ENCODE data around the gene SIAH2.

Gene SIAH2

DNA sequence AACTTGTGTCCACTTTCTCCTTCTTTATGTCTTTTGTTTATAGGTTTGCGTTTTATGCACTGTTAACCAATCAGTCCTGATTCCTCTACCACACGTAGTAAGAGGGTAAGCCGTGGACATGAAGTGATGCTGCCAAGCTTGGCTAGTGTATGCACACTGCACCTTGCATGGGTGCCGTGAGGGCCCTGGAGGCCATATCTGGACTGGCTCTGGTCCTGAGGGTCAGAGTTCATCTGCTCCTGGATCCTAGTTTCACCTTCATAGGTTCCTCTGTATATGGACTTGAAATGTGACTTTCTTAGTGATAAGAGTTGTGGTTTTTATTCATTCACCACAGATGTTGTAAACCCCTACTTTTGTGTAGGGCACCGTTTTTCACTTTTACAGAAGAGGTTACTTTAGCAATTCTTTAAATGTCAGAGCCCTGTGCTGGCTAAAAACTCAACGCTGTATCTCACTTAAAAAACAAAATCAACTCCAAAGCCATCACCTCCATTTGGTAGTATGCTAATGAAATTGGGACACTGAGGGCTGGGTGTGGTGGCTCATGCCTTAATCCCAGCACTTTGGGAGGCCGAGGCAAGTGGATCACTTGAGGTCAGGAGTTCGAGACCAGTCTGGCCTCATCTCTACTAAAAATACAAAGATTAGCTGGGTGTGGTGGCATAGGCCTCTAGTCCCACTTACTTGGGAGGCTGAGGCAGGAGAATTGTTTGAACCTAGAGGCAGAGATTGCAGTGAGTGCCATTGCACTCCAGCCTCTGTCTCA, 22.9 kb downstream of the SIAH2 start:
- Histone ChIP-seq H2AFZ (ENCODE audit: insufficient read depth, low read length, poor library complexity) (no peak overlapping the region), H3K4me1 (ENCODE audit: control insufficient read depth in 1 of 2, insufficient read depth in 2 of 2, low read length in 2 of 2) (peaks cover 21 to 33% of the 10 kb centered on the region in 2 experiments), H4K91ac (ENCODE audit: low read depth, low read length) (no peak overlapping the region), H3K14ac (ENCODE audit: low read length) (no peak overlapping the region), H3K36me3 (ENCODE audit: control insufficient read depth in 1 of 2, insufficient read depth in 2 of 2, low read length in 2 of 2) (peaks cover 6 to 13% of the 10 kb centered on the region in 2 experiments), H3K18ac (ENCODE audit: low read length) (no peak overlapping the region), H3K9me3 (ENCODE audit: insufficient read depth, low read depth, low read length) (no peaks in the 10 kb centered on the region), H3K4me2 (ENCODE audit: low read length) (no peak overlapping the region), H4K12ac (ENCODE audit: low read depth, low read length) (no peak overlapping the region), H3K4me3 (ENCODE audit: low read depth, low read length) (no peak overlapping the region), H2BK120ac (ENCODE audit: insufficient read depth, low read length, poor library complexity) (no peak overlapping the region), H3K4ac (ENCODE audit: low read depth, low read length) (no peak overlapping the region), H3K27me3 (ENCODE audit: insufficient read depth, low read length) (no peaks in the 10 kb centered on the region), H4K8ac (ENCODE audit: low read depth, low read length) (no peak overlapping the region), H3K9ac (ENCODE audit: low read length) (no peak overlapping the region), H3K79me1 (ENCODE audit: low read length) (peaks cover 15% of the 10 kb centered on the region), H2BK5ac (ENCODE audit: low read depth, low read length, poor library complexity) (no peak overlapping the region), H3K23ac (ENCODE audit: low read length) (no peak overlapping the region), H2BK12ac (ENCODE audit: low read length) (no peak overlapping the region), H3K79me2 (ENCODE audit: control insufficient read depth, insufficient read depth, low read length, poor library complexity) (peaks cover 5% of the 10 kb centered on the region), H3K27ac (ENCODE audit: low read depth, low read length) (no peak overlapping the region), H2AK5ac (ENCODE audit: low read length) (no peak overlapping the region)
- DNase-seq, result no peak
- WGBS (ENCODE audit: extremely low coverage, insufficient coverage, insufficient read length), result no CpG with 5 or more reads among the region's 8 CpGs

DNA sequence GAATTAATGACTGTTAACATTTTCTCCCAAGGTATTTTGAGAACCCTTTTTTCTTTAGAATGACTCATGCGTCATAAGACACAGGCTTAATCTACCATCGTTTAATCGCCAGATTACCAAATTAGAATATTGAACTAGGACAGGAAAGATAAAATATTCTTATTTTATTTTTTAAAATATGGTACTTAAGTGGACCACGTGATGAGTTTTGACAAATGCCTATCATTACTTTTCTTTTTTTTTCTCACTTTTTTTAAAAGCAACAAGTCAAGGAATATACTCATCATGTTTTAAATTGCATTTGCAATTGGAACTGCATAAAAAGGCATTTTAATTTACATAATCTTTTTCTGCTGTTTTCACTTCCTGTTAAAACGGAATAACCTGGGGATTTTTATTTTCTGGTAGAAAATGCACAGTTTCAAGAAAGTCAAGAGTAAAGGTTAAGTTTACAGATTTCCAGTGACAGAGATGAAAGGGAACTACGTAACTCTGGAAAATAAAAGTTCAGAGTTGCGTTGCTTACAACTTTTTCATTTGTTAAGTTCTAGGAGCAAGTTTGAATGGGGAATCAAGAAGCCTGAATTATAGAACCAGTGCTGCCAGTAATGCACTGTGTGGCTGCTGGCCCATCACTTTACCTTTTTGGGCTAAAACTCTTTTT, 23.6 kb downstream of the SIAH2 start:
- Histone ChIP-seq H4K12ac (ENCODE audit: low read depth, low read length) (no peak overlapping the region), H3K79me1 (ENCODE audit: low read length) (peaks cover 18% of the 10 kb centered on the region), H3K18ac (ENCODE audit: low read length) (no peak overlapping the region), H2AFZ (ENCODE audit: insufficient read depth, low read length, poor library complexity) (no peak overlapping the region), H2BK120ac (ENCODE audit: insufficient read depth, low read length, poor library complexity) (no peak overlapping the region), H3K23ac (ENCODE audit: low read length) (no peak overlapping the region), H2AK5ac (ENCODE audit: low read length) (no peak overlapping the region), H3K36me3 (ENCODE audit: control insufficient read depth in 1 of 2, insufficient read depth in 2 of 2, low read length in 2 of 2) (peaks cover 6 to 13% of the 10 kb centered on the region in 2 experiments), H3K4me3 (ENCODE audit: low read depth, low read length) (no peak overlapping the region), H4K8ac (ENCODE audit: low read depth, low read length) (no peak overlapping the region), H2BK12ac (ENCODE audit: low read length) (no peak overlapping the region), H3K9me3 (ENCODE audit: insufficient read depth, low read depth, low read length) (no peaks in the 10 kb centered on the region), H3K27me3 (ENCODE audit: insufficient read depth, low read length) (no peaks in the 10 kb centered on the region), H3K14ac (ENCODE audit: low read length) (no peak overlapping the region), H2BK5ac (ENCODE audit: low read depth, low read length, poor library complexity) (no peak overlapping the region), H3K4ac (ENCODE audit: low read depth, low read length) (no peak overlapping the region), H3K9ac (ENCODE audit: low read length) (no peak overlapping the region), H4K91ac (ENCODE audit: low read depth, low read length) (no peak overlapping the region), H3K4me1 (ENCODE audit: control insufficient read depth in 1 of 2, insufficient read depth in 2 of 2, low read length in 2 of 2) (peaks cover 25 to 33% of the 10 kb centered on the region in 2 experiments), H3K4me2 (ENCODE audit: low read length) (no peak overlapping the region), H3K79me2 (ENCODE audit: control insufficient read depth, insufficient read depth, low read length, poor library complexity) (peaks cover 7% of the 10 kb centered on the region), H3K27ac (ENCODE audit: low read depth, low read length) (no peak overlapping the region)
- no CpG with 5 or more reads among the region's 7 CpGs for WGBS (ENCODE audit: extremely low coverage, insufficient coverage, insufficient read length)
- DNase-seq, result no peak

DNA sequence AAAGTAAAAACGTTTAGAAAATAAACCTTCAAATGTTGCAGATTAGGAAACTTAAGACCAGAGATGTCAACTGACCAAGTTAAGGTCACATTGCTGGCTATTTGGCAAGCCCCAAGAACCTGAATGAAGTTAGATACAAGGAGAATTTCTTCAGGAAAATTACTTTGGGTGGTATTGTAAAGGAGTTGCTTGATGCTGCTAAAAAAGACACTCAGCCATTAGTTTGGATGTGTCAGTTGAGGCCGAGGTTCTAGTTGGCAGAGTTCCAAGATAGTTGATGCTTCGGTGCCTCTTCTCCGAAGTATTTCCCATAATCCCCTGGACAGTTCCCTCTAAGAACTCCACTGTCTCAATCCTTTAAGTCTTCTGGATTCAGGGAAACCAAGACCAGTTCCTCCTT, 24.3 kb downstream of the SIAH2 start:
- Histone ChIP-seq H3K4me1 (ENCODE audit: control insufficient read depth in 1 of 2, insufficient read depth in 2 of 2, low read length in 2 of 2) (peaks cover 27 to 32% of the 10 kb centered on the region in 2 experiments), H3K9me3 (ENCODE audit: insufficient read depth, low read depth, low read length) (no peaks in the 10 kb centered on the region), H4K12ac (ENCODE audit: low read depth, low read length) (no peak overlapping the region), H2BK120ac (ENCODE audit: insufficient read depth, low read length, poor library complexity) (peak overlapping the region; percentile 18), H3K27ac (ENCODE audit: low read depth, low read length) (peak overlapping the region; percentile 83), H2BK12ac (ENCODE audit: low read length) (no peak overlapping the region), H4K91ac (ENCODE audit: low read depth, low read length) (no peak overlapping the region), H3K14ac (ENCODE audit: low read length) (no peak overlapping the region), H3K79me2 (ENCODE audit: control insufficient read depth, insufficient read depth, low read length, poor library complexity) (peaks cover 7% of the 10 kb centered on the region), H3K4me3 (ENCODE audit: low read depth, low read length) (no peak overlapping the region), H3K4ac (ENCODE audit: low read depth, low read length) (no peak overlapping the region), H3K36me3 (ENCODE audit: control insufficient read depth in 1 of 2, insufficient read depth in 2 of 2, low read length in 2 of 2) (peaks cover 6 to 13% of the 10 kb centered on the region in 2 experiments), H3K4me2 (ENCODE audit: low read length) (no peak overlapping the region), H4K8ac (ENCODE audit: low read depth, low read length) (no peak overlapping the region), H2AFZ (ENCODE audit: insufficient read depth, low read length, poor library complexity) (no peak overlapping the region), H2AK5ac (ENCODE audit: low read length) (no peak overlapping the region), H3K9ac (ENCODE audit: low read length) (no peak overlapping the region), H2BK5ac (ENCODE audit: low read depth, low read length, poor library complexity) (no peak overlapping the region), H3K18ac (ENCODE audit: low read length) (no peak overlapping the region), H3K23ac (ENCODE audit: low read length) (no peak overlapping the region), H3K27me3 (ENCODE audit: insufficient read depth, low read length) (no peaks in the 10 kb centered on the region), H3K79me1 (ENCODE audit: low read length) (peaks cover 20% of the 10 kb centered on the region)
- DNase-seq, result no peak
- WGBS (ENCODE audit: extremely low coverage, insufficient coverage, insufficient read length), result no CpG with 5 or more reads among the region's 4 CpGs

DNA sequence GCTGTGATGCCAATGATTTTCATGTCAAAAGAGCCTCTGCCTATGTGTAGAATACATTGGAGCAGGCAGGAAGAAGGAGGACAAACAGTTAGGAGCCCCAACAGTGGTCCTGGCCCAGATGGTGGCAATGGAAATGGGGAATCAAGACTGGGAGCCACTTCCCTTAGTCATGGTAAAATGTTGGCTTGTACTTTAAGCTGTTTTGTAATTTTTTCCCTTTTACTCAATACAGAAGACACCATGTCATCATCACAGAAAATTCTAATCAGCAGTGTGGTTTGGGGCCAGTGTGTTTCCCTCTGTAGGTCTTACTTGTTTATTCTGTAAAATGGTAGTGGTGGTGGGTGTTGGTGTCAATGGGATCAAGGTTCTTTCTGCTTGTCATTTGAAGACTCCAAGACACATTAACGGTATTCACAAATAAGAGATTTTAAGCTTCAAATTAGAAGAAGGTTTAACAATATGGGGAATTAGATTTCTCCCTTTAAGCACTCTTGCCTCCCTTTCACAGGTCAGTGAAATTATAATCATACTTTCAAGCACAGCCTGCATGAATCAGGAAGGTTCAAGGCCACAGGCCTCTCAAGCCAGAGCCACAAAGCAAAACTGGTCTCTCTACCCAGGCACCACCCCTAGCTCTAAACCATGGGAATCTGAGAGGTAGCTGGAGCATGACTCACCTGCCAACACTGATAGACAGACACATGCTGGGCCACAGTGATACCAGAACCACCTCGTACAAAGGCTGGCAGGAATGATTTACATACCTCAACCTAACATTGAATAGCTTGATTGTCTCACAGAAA, 24.9 kb downstream of the SIAH2 start:
- Histone ChIP-seq H2AFZ (ENCODE audit: insufficient read depth, low read length, poor library complexity) (no peak overlapping the region), H3K79me1 (ENCODE audit: low read length) (peaks cover 21% of the 10 kb centered on the region)
- WGBS (ENCODE audit: extremely low coverage, insufficient coverage, insufficient read length), result no CpG with 5 or more reads among the region's 2 CpGs

More for the DNA sequence above, 24.9 kb downstream of the SIAH2 start:
- peaks cover 6 to 13% of the 10 kb centered on the region in 2 experiments for H3K36me3 ChIP-seq (ENCODE audit: control insufficient read depth in 1 of 2, insufficient read depth in 2 of 2, low read length in 2 of 2)
- H3K4me2 ChIP-seq (ENCODE audit: low read length), result no peak overlapping the region
- no peaks in the 10 kb centered on the region for H3K9me3 ChIP-seq (ENCODE audit: insufficient read depth, low read depth, low read length)
- no peak overlapping the region for H3K4me3 ChIP-seq (ENCODE audit: low read depth, low read length)
- H2AK5ac ChIP-seq (ENCODE audit: low read length), result no peak overlapping the region
- H3K27me3 ChIP-seq (ENCODE audit: insufficient read depth, low read length), result no peaks in the 10 kb centered on the region
- H3K4ac ChIP-seq (ENCODE audit: low read depth, low read length), result no peak overlapping the region
- peak overlapping the region; percentile 83 for H3K27ac ChIP-seq (ENCODE audit: low read depth, low read length)
- H3K14ac ChIP-seq (ENCODE audit: low read length), result peak overlapping the region; percentile 69
- peak overlapping the region; percentile 59 for H4K8ac ChIP-seq (ENCODE audit: low read depth, low read length)
- peak overlapping the region; percentile 88 for H4K91ac ChIP-seq (ENCODE audit: low read depth, low read length)
- peaks cover 27 to 28% of the 10 kb centered on the region in 2 experiments for H3K4me1 ChIP-seq (ENCODE audit: control insufficient read depth in 1 of 2, insufficient read depth in 2 of 2, low read length in 2 of 2)
- H3K18ac ChIP-seq (ENCODE audit: low read length), result no peak overlapping the region
- no peak overlapping the region for H4K12ac ChIP-seq (ENCODE audit: low read depth, low read length)
- H3K9ac ChIP-seq (ENCODE audit: low read length), result no peak overlapping the region
- H3K23ac ChIP-seq (ENCODE audit: low read length), result no peak overlapping the region
- H3K79me2 ChIP-seq (ENCODE audit: control insufficient read depth, insufficient read depth, low read length, poor library complexity), result peaks cover 7% of the 10 kb centered on the region
- peak overlapping the region; percentile 78 for H2BK120ac ChIP-seq (ENCODE audit: insufficient read depth, low read length, poor library complexity)
- peak overlapping the region; percentile 84 for H2BK12ac ChIP-seq (ENCODE audit: low read length)
- peak; percentile 93 to 94 for DNase-seq
- H2BK5ac ChIP-seq (ENCODE audit: low read depth, low read length, poor library complexity), result peak overlapping the region; percentile 84

Data from trophoblast cell (in vitro differentiated cells and primary cell).